IgD-negative memory B cell (primary cell): Measurements from ENCODE around the gene CNIH3. TPM values are rescaled to one million over a fixed set of nuclear protein-coding genes. Genes with fewer than 3 reads are reported as not detected.

Source experiments
- H3K27ac Mint-ChIP-seq, 3 donors: one replicate each; pipeline ENCODE4 v1.8.0; 2020 to 2022; ENCODE audit warnings: mild to moderate bottlenecking in 3 of 3, mixed read lengths in 3 of 3, moderate library complexity in 1 of 3
- H3K27me3 Mint-ChIP-seq: one replicate; pipeline ENCODE4 v1.8.0; 2021; ENCODE audit warnings: mixed read lengths
- H3K36me3 Mint-ChIP-seq: one replicate; pipeline ENCODE4 v1.8.0; 2020; ENCODE audit warnings: mild to moderate bottlenecking, mixed read lengths
- H3K4me1 Mint-ChIP-seq, 3 donors: one replicate each; pipeline ENCODE4 v1.8.0; 2020 to 2022; ENCODE audit warnings: mixed read lengths in 3 of 3, mild to moderate bottlenecking in 1 of 3
- H3K4me3 Mint-ChIP-seq, 4 donors: one replicate each; pipeline ENCODE4 v1.8.0; 2020 to 2022; ENCODE audit warnings: mild to moderate bottlenecking in 4 of 4, mixed read lengths in 4 of 4, moderate library complexity in 3 of 4
- H3K9me3 Mint-ChIP-seq, 3 donors: one replicate each; pipeline ENCODE4 v1.8.0; 2020 to 2021; ENCODE audit warnings: mixed read lengths in 3 of 3, mild to moderate bottlenecking in 1 of 3
- polyA plus RNA-seq: library from polyadenylated mRNA; unstranded; fragments of 300-500 nt; fragmentation: Illumina TruSeq; gene quantifications from one replicate; pipeline ENCODE4 v1.2.3, GENCODE V29; 2021

The CNIH3 gene
- polyA plus RNA-seq, 1 donor from 2014 or later = 3.2 TPM

DNA sequence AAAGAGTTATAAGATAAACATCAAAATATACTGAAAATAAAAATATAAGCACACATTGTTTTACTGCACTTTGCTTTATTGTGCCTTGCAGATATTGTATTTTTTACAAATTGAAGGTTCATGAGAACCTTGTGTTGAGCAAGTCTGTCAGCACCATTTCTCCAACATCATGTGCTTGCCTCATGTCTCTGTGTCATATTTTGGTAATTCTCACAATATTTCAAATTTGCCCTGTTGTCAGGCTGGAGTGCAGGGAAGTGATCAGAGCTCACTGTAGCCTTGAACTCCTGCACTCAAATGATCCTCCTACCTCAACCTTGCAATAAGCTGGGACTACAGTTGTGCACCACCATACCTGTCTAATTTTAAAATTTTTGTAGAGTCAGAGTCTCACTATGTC, 21.3 kb upstream of the CNIH3 start:
- Mint-ChIP-seq H3K27me3 (peaks cover 1% of the 10 kb centered on the region), H3K9me3 (peaks cover 0 to 4% (median 0%) of the 10 kb centered on the region in 3 donors), H3K27ac (no peak overlapping the region), H3K4me3 (no peak overlapping the region), H3K4me1 (peaks cover 1 to 9% (median 7%) of the 10 kb centered on the region in 3 donors), H3K36me3 (no peaks in the 10 kb centered on the region)

DNA sequence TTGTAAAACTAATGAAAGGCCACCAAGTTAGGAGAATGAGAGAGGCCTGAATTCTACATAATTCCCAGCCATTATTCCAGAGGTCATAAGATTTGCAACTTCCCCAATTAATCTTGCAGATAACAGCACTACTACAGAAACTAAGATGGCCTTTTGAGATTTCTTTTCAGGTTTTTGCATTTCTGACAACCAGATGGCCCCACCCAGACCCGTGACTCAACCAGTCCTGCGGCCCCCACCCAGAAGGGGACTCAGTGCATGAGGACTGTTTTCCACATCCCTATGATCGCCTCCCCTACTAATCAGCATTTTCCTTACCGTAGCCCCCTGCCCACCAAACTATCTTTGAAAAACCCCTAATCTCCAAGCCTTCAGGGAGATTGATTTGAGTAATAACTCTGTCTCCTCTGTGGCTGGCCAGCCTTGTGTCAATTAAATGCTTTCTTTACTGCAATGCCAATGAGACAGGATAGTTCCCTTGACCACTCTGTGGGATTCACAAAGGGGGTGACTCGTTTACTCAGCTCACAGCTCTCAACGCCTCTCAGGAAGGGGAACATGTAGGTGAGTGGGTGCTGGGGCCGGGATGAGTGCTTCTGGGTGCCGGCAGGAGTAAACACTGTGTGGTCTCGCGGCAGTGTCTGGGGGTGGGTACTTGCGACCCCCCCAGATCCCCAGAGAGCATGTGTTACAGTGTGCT, 10.5 kb upstream of the CNIH3 start:
- no peaks in the 10 kb centered on the region for H3K4me1 Mint-ChIP-seq
- H3K36me3 Mint-ChIP-seq = peaks cover 4% of the 10 kb centered on the region
- H3K4me3 Mint-ChIP-seq = no peak overlapping the region
- H3K27me3 Mint-ChIP-seq = peaks cover 10% of the 10 kb centered on the region
- H3K27ac Mint-ChIP-seq = no peak overlapping the region
- peaks cover 0 to 6% (median 0%) of the 10 kb centered on the region in 3 donors for H3K9me3 Mint-ChIP-seq

DNA sequence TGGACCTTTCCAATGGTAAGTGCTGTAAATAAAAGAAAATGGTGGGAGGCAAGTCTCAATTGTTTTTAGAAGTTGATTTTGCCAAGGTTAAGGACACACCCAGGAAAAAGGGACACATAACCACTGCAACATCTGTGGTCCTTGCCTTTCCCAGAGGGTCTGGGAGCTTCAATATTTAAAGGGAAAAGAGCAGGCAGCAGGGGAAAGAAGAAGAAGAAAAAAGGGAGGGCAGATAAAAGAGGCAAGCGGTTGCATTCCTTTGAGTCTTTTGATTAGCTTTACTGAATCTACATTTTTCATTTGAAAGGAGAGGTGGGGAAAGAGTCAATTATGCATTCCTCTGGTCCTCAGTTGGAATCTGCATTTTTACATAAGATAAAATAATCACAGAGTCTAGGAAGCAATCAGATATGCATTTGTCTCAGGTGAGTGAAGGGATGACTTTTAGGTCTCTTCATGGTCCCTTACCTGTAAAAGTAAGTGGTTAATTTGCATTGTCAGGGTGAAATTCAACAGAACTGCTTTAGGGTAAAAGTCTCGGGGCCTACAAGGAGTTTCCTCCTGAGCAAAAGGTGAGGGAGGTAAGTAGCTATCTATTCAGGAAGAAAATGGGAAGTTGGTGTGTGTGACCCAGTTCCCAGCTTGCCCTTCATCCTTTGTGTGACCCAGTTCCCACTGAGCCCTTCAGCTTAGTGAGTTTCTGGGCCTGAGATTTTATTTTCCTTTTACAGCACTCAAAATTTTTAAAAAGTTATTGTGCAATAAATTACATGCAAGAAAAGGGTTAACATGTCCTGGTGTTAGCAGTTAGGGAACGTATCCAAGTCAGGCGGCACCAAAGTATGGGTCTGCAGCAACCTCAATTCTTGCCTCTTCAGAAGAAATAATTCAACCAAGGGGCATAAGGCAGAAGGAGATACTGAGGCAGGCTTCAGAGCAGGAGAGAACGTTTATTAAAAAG, 8.6 kb upstream of the CNIH3 start:
- H3K27me3 Mint-ChIP-seq = peaks cover 10% of the 10 kb centered on the region
- peaks cover 4% of the 10 kb centered on the region for H3K36me3 Mint-ChIP-seq
- no peaks in the 10 kb centered on the region for H3K4me1 Mint-ChIP-seq
- no peak overlapping the region for H3K27ac Mint-ChIP-seq
- no peak overlapping the region for H3K4me3 Mint-ChIP-seq
- H3K9me3 Mint-ChIP-seq = peaks cover 0 to 6% (median 0%) of the 10 kb centered on the region in 3 donors

DNA sequence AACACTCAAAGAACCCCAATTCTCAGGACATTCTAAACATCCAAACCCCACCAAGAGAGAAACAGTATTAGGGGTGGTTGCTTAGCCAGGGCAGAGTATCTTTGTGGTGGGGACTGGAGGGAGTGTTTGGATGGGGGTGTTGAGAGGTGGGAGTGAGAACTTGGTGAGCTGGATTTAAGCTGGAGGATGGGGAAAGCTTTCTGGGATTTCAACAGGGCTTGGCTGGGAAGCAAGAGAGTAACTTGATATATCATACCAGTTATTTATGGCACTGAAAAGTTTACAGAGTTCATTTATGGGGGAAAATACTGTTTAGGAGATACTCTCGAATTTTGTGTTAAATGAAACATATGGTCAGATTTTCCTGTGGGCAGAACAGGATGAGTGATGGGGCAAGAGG, 6.8 kb upstream of the CNIH3 start:
- H3K4me1 Mint-ChIP-seq = no peaks in the 10 kb centered on the region
- no peak overlapping the region for H3K4me3 Mint-ChIP-seq
- peaks cover 4% of the 10 kb centered on the region for H3K36me3 Mint-ChIP-seq
- H3K9me3 Mint-ChIP-seq = peaks cover 0 to 6% (median 0%) of the 10 kb centered on the region in 3 donors
- peaks cover 8% of the 10 kb centered on the region for H3K27me3 Mint-ChIP-seq
- no peak overlapping the region for H3K27ac Mint-ChIP-seq

DNA sequence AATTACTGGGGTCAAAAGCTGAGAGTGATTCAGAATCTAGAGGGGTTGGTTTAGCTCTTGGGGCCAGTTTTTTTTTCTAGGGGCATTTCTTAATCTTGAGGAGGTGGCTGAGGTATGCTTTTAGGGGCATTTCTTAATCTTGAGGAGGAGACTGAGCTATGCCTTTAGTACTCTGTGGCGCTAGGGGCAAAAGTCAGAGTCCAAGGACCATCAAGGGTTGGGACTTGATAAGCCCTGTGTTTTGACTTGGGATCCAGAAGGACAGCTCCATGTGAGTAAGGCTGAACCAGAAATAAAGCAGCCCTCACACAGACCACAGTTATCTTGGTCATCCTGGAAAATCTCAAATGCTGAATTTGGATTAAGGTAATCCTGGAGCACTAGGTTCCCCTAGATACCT, 3.9 kb upstream of the CNIH3 start:
- Mint-ChIP-seq H3K36me3 (peaks cover 4% of the 10 kb centered on the region), H3K4me3 (no peak overlapping the region), H3K27me3 (peaks cover 22% of the 10 kb centered on the region), H3K9me3 (peaks cover 0 to 1% (median 0%) of the 10 kb centered on the region in 3 donors), H3K27ac (peak overlapping the region in 1 of 3 donors; percentile 19), H3K4me1 (peaks cover 0 to 2% (median 0%) of the 10 kb centered on the region in 3 donors)

DNA sequence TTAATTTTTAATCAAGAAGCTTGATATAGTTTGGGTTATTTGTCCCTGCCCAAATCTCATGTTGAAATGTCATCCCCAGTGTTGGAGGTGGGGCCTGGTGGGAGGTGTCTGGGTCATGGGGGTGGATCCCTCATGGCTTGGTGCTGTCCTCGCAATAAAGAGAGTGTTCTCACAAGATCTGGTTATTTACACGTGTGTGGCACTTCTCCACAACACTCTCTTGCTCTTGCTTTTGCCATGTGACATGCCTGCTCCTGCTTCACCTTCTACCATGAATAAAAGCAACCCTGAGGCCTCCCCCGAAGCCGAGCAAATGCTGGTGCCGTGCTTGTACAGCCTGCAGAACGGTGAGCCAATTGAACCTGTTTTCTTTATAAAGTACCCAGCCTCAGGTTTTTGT, 2.6 kb upstream of the CNIH3 start:
- Mint-ChIP-seq H3K4me1 (peaks cover 0 to 5% (median 0%) of the 10 kb centered on the region in 3 donors), H3K9me3 (peaks cover 0 to 1% (median 0%) of the 10 kb centered on the region in 3 donors), H3K27ac (no peak overlapping the region), H3K36me3 (peaks cover 5% of the 10 kb centered on the region), H3K27me3 (peaks cover 32% of the 10 kb centered on the region), H3K4me3 (no peak overlapping the region)

DNA sequence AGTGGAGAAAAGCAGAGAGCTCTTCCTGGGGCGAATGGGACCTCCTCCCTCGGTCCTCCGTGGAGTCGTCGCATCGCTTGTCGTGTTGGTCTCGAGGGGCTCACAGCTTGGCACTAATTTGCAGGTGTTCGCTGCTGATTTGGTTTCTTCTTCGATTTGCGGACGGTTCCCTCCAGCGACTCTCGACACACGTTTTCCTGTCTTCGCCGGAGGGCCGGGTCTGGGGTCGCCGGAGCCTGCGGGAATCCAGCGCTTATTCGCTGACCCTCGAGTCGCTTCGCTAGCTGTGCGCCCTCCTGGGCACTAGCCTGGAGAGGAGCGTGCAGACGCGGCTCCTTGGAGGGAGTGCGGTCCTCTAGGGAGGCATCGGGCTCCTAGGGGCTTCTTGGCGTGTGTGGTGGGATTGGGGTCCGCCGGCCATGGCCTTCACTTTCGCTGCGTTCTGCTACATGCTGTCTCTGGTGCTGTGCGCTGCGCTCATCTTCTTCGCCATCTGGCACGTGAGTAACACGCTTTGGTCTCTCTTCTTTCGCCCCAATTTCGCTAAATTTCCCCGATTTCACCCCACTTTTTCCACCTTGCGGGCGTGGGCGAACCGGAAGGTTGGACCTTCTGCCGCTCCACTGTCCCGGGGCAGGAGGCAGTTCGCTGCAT, 766 bp downstream of the CNIH3 start:
- Mint-ChIP-seq H3K27me3 (peaks cover 51% of the 10 kb centered on the region), H3K27ac (no peak overlapping the region), H3K9me3 (peaks cover 5 to 6% (median 6%) of the 10 kb centered on the region in 3 donors), H3K4me1 (peaks cover 0 to 5% (median 0%) of the 10 kb centered on the region in 3 donors), H3K36me3 (peaks cover 3% of the 10 kb centered on the region), H3K4me3 (peak overlapping the region in 2 of 4 donors; percentile 32 to 68)

DNA sequence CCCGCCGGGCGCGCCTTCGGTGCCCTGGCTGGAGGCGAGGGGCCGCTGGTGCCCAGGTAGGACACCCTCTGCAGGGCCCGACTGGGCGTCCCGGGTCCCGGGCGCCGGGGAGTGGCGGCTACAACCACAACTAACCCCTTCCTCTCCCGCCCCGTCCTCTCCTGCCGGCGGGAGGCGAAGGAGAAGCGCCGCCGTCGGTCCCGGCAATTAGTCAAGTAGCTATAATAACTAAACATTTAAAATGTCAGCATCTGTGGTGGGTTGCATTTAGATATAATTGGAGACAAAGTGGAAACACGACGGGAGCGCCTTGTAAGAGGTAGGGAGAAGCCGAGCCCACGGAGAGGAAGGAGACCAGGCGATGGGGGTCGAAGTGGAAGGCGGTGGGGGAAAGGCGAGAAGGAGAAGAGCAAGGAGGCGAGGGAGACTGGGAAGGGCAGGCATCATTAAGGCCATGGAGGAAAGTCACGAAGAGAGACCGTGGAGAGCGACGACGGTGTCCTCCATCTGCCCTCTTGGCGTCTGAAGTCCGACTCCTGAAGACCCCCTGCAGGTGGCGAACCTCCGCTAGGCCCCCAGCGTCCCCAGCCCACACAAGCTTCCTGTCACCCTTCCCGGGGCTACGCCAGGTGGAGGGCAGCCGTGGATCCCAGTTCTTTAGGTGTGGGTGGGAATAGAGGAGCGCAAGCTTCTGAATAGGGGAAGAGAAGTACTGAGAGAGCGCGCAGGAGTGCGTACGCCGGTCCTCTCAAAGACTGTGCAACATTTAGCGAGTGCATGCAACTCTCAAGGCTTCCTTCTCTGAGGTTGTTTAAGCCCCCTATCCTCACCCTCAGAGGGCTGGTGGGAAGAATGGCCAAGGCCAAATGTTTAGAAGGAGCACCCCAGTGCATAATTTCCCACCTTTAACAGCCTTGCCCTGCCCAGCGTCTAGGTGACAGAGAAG, 1.6 kb downstream of the CNIH3 start:
- H3K27me3 Mint-ChIP-seq = peaks cover 55% of the 10 kb centered on the region
- H3K4me1 Mint-ChIP-seq = peaks cover 0 to 5% (median 0%) of the 10 kb centered on the region in 3 donors
- no peak overlapping the region for H3K27ac Mint-ChIP-seq
- H3K9me3 Mint-ChIP-seq = peaks cover 7 to 12% (median 10%) of the 10 kb centered on the region in 3 donors
- peak overlapping the region in 1 of 4 donors; percentile 70 for H3K4me3 Mint-ChIP-seq
- peaks cover 3% of the 10 kb centered on the region for H3K36me3 Mint-ChIP-seq

DNA sequence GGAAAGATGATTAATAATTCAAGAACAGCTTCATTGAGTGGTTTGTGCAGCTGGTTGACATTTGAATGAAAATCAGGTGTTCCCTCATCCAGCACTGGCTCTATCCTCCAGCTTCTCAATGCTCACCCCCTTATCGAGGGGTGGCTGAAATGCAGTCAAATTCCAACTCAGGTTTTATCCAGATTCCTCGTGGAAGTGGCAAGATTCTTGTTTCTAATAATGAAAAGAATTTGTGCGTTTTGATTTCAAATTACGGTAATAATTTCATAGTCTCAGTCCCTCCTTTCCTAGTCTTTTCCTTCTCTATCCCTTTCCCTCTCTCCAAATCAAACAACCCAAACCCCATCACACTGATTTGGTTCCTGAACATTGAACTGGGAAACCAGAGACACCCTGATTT, 3.1 kb downstream of the CNIH3 start:
- Mint-ChIP-seq H3K36me3 (peaks cover 2% of the 10 kb centered on the region), H3K27ac (no peak overlapping the region), H3K9me3 (peaks cover 10 to 12% (median 10%) of the 10 kb centered on the region in 3 donors), H3K4me1 (peaks cover 0 to 5% (median 5%) of the 10 kb centered on the region in 3 donors), H3K27me3 (peaks cover 59% of the 10 kb centered on the region), H3K4me3 (no peak overlapping the region)

DNA sequence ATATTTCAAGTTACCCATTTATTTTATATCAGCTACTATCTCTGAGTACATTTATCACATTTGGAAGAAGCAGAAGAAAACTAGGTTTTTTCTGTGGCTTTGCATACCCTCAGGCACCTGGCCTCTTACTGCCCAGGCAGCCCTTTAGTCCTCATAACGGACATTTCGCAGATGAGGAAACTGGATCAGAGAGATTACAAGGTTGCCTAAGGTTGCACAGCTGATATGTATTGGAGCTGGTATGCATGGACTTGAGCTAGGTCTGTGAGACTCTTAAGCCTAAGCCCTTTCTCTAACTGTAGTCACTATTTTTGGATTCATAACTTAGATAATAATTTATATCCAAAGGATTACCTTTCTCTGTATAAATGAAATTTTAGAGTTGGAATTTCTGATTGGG, 4.0 kb downstream of the CNIH3 start:
- Mint-ChIP-seq H3K36me3 (peaks cover 3% of the 10 kb centered on the region), H3K27me3 (peaks cover 59% of the 10 kb centered on the region), H3K4me1 (peaks cover 0 to 5% (median 5%) of the 10 kb centered on the region in 3 donors), H3K27ac (no peak overlapping the region), H3K4me3 (no peak overlapping the region), H3K9me3 (peaks cover 10 to 12% (median 10%) of the 10 kb centered on the region in 3 donors)

DNA sequence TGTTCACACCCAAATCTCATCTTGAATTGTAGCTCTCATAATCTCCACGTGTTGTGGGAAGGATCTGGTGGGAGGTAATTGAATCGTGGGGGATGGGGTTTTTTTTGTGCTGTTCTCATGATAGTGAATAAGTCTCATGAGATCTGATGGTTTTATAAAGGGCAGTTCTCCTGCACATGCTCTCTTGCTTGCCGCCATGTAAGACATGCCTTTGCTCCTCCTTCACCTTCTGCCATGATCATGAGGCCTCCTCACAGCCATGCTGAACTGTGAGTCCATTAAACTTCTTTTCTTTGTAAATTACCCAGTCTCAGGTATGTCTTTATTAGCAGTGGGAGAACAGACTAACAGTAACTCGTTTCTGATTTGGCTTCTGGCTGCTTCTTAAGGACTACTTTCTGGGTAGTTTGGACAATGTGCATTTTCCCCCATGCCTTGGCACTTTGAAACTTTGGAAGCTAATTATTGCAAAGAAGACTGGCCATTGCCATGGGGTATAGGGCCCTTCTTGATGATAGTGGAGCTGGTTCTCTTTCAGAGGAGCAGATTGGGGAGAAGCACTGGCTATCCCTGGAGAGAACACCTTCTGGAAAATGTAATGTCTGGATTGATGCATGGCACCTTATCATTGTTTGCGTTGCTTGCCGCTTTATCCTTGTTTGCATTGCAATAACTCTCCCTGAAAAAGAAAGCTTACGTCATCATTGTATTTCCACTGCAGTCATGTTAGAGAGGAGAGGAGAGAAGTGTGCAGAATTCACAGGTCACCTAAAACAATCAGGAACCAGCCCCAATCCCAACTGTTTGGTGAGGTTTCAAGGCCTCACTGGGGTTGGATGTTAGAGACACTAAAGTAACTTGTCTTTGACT, 5.9 kb downstream of the CNIH3 start:
- peaks cover 10 to 12% (median 10%) of the 10 kb centered on the region in 3 donors for H3K9me3 Mint-ChIP-seq
- H3K36me3 Mint-ChIP-seq = peaks cover 3% of the 10 kb centered on the region
- peaks cover 0 to 5% (median 3%) of the 10 kb centered on the region in 3 donors for H3K4me1 Mint-ChIP-seq
- H3K4me3 Mint-ChIP-seq = no peak overlapping the region
- H3K27me3 Mint-ChIP-seq = peaks cover 50% of the 10 kb centered on the region
- H3K27ac Mint-ChIP-seq = no peak overlapping the region

DNA sequence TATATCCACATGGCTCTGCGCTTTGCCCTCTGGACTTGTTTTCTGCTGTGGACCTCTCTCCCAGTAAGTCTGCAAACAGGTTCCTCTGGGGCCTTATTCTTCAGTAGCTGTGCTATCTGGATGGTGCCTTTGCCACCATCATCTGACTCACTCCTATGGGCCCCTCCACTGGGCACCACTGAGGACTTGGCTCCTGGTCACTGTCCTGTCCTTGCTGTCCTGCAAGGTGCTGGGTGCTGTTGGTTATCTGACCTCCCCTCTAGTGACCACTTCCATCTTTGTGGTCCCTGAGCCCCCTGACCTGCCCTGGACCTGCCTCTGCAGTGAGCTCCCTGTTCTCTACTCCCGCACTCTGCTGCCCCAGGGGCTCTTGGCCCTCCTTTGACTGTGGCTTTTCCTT, 6.7 kb downstream of the CNIH3 start:
- Mint-ChIP-seq H3K36me3 (peaks cover 1% of the 10 kb centered on the region), H3K9me3 (peaks cover 10 to 12% (median 10%) of the 10 kb centered on the region in 3 donors), H3K4me3 (peak overlapping the region in 1 of 4 donors; percentile 47), H3K4me1 (peaks cover 0 to 5% (median 0%) of the 10 kb centered on the region in 3 donors), H3K27me3 (peaks cover 45% of the 10 kb centered on the region), H3K27ac (no peak overlapping the region)

DNA sequence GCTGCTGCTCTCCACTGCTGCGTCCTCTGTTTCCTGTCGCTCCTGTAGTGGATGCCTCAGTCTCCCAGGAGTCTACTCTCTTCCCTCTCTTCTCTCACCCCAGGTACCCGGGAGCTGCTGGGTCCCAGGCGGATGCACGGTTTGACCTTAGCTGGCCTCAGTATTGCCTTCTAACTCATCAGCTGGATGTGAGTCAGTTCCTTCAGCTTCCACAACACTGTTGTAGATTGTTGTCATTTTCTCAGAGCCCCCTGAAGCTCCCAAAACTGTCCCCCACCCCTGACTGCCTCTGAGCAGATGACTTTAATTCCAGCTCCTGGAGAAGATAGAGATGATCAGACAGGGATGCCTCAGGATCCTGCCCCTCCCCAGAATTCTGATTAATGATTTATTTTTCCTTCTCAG, 7.2 kb downstream of the CNIH3 start:
- Mint-ChIP-seq H3K4me3 (no peak overlapping the region), H3K27me3 (peaks cover 40% of the 10 kb centered on the region), H3K9me3 (peaks cover 10 to 12% (median 10%) of the 10 kb centered on the region in 3 donors), H3K27ac (no peak overlapping the region), H3K36me3 (peaks cover 1% of the 10 kb centered on the region), H3K4me1 (peaks cover 0 to 5% (median 0%) of the 10 kb centered on the region in 3 donors)
